ENCODE data around the gene DNAJB12.

The DNAJB12 gene

DNA sequence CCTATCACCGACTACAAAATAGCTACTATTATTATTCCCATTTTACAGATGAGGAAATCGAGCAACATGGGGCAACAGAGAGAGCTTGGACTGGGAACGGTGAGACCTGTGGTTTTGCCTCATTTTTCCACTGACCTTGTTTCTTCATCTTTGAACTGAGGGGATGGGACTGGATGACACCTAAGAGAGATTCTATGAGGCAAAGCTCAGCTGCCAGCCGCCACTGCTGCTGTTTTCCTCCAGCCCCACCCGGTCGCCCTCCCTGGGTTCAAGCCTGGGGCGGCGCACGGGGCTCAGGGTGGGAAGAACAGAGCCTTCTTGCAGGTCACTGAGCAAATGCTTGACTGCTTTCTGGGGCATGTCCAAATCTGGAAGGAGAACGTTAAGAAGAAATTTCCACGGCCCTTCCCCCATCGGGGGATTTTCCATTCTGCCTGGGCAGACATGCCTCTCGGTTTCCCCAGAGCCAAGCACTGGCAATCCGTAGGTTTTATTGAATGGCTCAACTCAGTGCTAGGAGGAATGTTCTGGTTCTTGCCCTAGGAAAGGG, 68.7 kb downstream of the DNAJB12 start:
- no peak for DNase-seq

DNA sequence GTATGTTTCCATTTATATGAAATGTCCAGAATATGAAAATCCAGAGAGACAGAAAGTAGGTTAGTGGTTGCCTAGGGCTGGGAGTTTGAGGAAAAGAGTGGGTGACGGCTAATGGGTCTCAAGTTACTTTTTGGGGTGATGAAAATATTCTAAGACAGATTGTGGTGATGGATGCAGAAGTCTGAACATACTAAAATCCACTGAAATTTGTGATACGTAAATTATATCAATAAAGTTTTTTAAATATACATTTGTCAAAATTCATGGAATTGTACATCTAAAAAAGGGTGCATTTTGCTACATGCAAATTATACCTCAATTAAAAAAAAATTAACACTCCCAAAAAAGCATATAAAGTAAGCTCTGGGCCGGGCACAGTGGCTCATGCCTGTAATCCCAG, 71.6 kb downstream of the DNAJB12 start:
- DNase-seq: no peak
